Measurements from ENCODE around the gene IFT74.

DNA sequence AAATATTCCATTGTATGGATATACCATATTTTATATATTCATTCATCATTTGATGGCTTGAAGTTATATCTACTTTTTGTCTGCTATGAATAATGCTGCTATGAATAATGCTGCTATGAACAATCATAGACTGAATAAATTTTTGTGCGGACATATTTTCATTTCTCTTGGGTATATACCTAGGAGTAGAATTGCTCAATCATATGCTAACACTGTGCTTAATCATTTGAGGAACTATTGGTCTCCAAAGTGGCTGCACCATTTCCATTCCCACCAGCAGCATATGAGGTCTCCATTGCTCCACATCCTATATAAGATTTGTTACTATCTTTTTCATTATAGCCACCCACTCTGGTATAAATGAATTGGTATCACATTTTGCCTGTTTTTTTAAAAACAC, 134.5 kb downstream of the IFT74 start:
- TF ChIP-seq POLR2A (IDR thresholded peaks at IDR 0.05; ENCODE audit: low read depth) (no peak), CTCF (IDR thresholded peaks at IDR 0.05) (no peak), POLR2AphosphoS5 (IDR thresholded peaks at IDR 0.05) (no peak)
